ENCODE data around the gene MRPL42. TPM values are rescaled to one million over a fixed set of nuclear protein-coding genes. Genes with fewer than 3 reads are reported as not detected.

The MRPL42 gene
- total RNA-seq, 1 experiment from 2014 or later, result 61.0 TPM

DNA sequence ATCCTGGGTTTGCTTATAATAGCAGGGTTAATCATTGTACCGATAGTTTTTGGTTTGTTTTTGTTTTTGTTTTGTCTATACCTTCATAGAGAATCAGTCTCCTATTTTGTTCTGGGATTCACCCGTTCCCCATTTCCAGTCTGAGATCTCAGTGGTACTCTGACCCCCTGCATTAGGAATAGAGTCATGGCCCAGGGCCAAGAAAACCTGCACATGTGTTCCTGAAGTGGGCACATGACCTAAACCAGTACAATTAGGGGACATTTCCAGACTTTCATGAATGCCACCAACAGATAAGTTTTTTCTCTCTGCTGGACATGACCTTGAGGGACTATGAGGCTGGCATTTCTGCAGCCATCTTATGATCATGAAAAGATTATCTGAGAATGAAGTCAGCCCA, 52.5 kb downstream of the MRPL42 start:
- no peaks in the 10 kb centered on the region for H3F3A ChIP-seq (ENCODE audit: insufficient read depth, low read depth)

DNA sequence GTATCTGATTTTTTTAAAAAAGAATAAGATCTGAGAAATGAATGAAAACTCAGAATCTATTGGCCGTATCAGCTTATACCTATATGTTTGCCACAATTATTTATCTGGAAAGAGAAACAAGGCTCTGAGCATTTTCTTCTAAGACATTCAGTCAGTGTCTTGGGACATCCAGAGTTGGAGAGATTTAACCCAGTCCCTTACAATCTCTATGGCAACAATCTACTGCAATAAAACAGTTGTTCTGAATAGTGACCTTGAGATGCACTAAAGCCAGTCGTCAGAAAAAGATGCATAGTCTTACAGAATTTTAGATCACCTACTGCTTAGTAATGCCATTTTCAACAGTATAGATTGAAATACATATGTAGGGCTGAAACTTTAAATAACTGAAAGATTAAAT, 53.1 kb downstream of the MRPL42 start:
- Histone ChIP-seq H3K9me2 (ENCODE audit: insufficient read depth) (no peaks in the 10 kb centered on the region), H3K4me3 (no peak overlapping the region), H3F3A (ENCODE audit: insufficient read depth, low read depth) (no peaks in the 10 kb centered on the region), H3K36me3 (ENCODE audit: low read depth) (no peaks in the 10 kb centered on the region), H3K27ac (no peak overlapping the region), H3K79me2 (ENCODE audit: low read depth) (no peaks in the 10 kb centered on the region), H3K9me3 (ENCODE audit: insufficient read depth, low read depth) (no peaks in the 10 kb centered on the region), H3K4me2 (no peak overlapping the region), H3K4me1 (replicated peaks; ENCODE audit: insufficient read depth) (no peaks in the 10 kb centered on the region), H2AFZ (no peak overlapping the region), H3K27me3 (ENCODE audit: insufficient read depth, low read depth) (no peaks in the 10 kb centered on the region), H4K20me1 (ENCODE audit: insufficient read depth) (no peaks in the 10 kb centered on the region)
- POLR2A ChIA-PET (ENCODE audit: unreplicated experiment), result no interaction called here
- CTCF ChIA-PET, result interaction anchor here (0.6 kb wide), 1 partner anchor 15 kb away, joined by 5 read pairs; no protein-coding TSS in a partner anchor
- TF ChIP-seq, protein P1, sequence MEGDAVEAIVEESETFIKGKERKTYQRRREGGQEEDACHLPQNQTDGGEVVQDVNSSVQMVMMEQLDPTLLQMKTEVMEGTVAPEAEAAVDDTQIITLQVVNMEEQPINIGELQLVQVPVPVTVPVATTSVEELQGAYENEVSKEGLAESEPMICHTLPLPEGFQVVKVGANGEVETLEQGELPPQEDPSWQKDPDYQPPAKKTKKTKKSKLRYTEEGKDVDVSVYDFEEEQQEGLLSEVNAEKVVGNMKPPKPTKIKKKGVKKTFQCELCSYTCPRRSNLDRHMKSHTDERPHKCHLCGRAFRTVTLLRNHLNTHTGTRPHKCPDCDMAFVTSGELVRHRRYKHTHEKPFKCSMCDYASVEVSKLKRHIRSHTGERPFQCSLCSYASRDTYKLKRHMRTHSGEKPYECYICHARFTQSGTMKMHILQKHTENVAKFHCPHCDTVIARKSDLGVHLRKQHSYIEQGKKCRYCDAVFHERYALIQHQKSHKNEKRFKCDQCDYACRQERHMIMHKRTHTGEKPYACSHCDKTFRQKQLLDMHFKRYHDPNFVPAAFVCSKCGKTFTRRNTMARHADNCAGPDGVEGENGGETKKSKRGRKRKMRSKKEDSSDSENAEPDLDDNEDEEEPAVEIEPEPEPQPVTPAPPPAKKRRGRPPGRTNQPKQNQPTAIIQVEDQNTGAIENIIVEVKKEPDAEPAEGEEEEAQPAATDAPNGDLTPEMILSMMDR (conservative IDR thresholded peaks at IDR 0.05), result no peak
- no peak for TF ChIP-seq EZH2 (IDR thresholded peaks at IDR 0.05; ENCODE audit: low read depth)
- intact Hi-C loops (cut with micrococcal nuclease; ENCODE audit: unreplicated experiment), result no loop called here
- DNase-seq, result no peak
- BruUV-seq (replicated peaks), result no TSS peak

More for the DNA sequence above, 52.5 kb downstream of the MRPL42 start:
- POLR2A ChIA-PET (ENCODE audit: unreplicated experiment), result no interaction called here
- Histone ChIP-seq H3K36me3 (ENCODE audit: low read depth) (no peaks in the 10 kb centered on the region), H4K20me1 (ENCODE audit: insufficient read depth) (no peaks in the 10 kb centered on the region), H3K9me3 (ENCODE audit: insufficient read depth, low read depth) (no peaks in the 10 kb centered on the region), H3K27ac (no peak overlapping the region), H3K4me3 (no peak overlapping the region), H3K27me3 (ENCODE audit: insufficient read depth, low read depth) (no peaks in the 10 kb centered on the region), H3K79me2 (ENCODE audit: low read depth) (no peaks in the 10 kb centered on the region), H3K4me2 (no peak overlapping the region), H2AFZ (no peak overlapping the region), H3K4me1 (replicated peaks; ENCODE audit: insufficient read depth) (no peaks in the 10 kb centered on the region), H3K9me2 (ENCODE audit: insufficient read depth) (no peaks in the 10 kb centered on the region)
- TF ChIP-seq, protein P1 (conservative IDR thresholded peaks at IDR 0.05), result no peak
- TF ChIP-seq EZH2 (IDR thresholded peaks at IDR 0.05; ENCODE audit: low read depth), result no peak
- CTCF ChIA-PET, result interaction anchor here (0.6 kb wide), 1 partner anchor 14 kb away, joined by 5 read pairs; no protein-coding TSS in a partner anchor
- BruUV-seq (replicated peaks), result no TSS peak
- intact Hi-C loops (cut with micrococcal nuclease; ENCODE audit: unreplicated experiment), result no loop called here
- no peak for DNase-seq

DNA sequence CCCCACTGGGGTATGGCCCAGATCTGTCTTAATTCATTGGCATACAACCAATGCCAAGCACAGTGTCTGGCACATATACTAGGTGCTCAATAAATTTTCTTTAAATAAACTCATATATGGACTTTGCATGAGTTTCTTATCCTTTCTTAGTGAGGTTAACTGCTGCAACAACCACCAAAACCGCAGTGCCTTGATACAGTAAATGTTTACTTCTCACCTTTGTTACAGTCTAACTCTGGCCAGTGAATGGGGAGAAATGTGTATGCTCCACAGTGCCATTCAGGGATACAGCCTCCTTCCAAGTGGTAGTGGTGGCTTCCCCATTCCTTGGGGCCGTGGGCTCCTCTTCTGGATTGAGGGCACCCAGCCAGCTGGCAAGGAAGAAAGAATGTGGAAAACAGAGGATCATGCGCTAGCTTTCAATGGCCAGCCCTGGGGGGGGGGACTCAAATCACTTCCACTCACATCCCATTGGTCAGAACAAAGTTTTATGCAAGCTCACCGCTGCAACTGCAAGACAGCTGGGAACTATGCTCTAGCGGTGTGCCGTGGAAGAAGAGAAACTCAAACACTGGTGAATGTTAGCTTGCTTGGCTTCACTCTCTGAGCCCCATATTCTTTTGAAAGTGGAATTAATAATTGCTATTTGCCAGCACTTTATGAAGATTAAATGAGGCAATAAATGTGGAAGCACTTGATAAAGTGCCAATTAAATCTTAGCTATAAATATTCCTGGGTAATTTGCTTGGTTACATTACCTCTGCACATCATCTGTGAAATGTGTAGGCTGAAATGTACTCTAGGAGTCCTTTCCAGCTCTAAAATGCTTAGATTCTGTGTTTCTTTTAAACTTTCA, 54.1 kb downstream of the MRPL42 start:
- no peaks in the 10 kb centered on the region for H3K36me3 ChIP-seq (ENCODE audit: low read depth)
- intact Hi-C loops (cut with micrococcal nuclease; ENCODE audit: unreplicated experiment), result no loop called here
- peaks cover 5% of the 10 kb centered on the region for H3K4me1 ChIP-seq (replicated peaks; ENCODE audit: insufficient read depth)
- no peaks in the 10 kb centered on the region for H3F3A ChIP-seq (ENCODE audit: insufficient read depth, low read depth)
- no peak overlapping the region for H3K4me3 ChIP-seq
- no peak for TF ChIP-seq EZH2 (IDR thresholded peaks at IDR 0.05; ENCODE audit: low read depth)
- TF ChIP-seq, protein P1 (conservative IDR thresholded peaks at IDR 0.05), result no peak
- no peaks in the 10 kb centered on the region for H3K79me2 ChIP-seq (ENCODE audit: low read depth)
- DNase-seq, result no peak
- H3K9me3 ChIP-seq (ENCODE audit: insufficient read depth, low read depth), result no peaks in the 10 kb centered on the region
- H2AFZ ChIP-seq, result no peak overlapping the region
- H4K20me1 ChIP-seq (ENCODE audit: insufficient read depth), result no peaks in the 10 kb centered on the region
- ChIA-PET CTCF (no interaction called here), POLR2A (ENCODE audit: unreplicated experiment) (no interaction called here)
- H3K27ac ChIP-seq, result no peak overlapping the region
- no peaks in the 10 kb centered on the region for H3K27me3 ChIP-seq (ENCODE audit: insufficient read depth, low read depth)
- H3K9me2 ChIP-seq (ENCODE audit: insufficient read depth), result no peaks in the 10 kb centered on the region
- no peak overlapping the region for H3K4me2 ChIP-seq
- BruUV-seq (replicated peaks), result no TSS peak

All from PC-9 (cell line).